DMS114 treated with DMSO at 0.1 percent for 48 hours (cell line): ENCODE results near the gene RAPGEF1.

ENCODE experiments used
- DNase-seq: peaks from one replicate; lab custom pipeline; 2025; ENCODE audit not compliant: unreplicated experiment; lab: John Stamatoyannopoulos, UW

The RAPGEF1 gene

GRCh38 chr9:131625790-131626670, 113.8 kb downstream of the RAPGEF1 start:
- no peak for DNase-seq

DNA sequence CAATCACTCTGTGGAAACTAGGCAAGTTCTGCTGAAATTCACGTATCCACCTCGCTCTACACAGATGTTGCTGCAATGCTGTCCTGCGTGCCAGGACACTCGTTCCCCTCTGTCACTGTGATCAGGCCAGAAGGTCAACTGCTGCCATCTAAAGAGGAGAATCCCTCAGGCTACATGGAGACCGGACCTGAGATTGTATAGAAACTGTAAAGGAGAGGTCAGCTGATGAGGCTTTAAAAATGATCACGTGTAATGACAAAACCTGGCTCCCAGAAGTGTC, 114.4 kb downstream of the RAPGEF1 start:
- no peak for DNase-seq

DNA sequence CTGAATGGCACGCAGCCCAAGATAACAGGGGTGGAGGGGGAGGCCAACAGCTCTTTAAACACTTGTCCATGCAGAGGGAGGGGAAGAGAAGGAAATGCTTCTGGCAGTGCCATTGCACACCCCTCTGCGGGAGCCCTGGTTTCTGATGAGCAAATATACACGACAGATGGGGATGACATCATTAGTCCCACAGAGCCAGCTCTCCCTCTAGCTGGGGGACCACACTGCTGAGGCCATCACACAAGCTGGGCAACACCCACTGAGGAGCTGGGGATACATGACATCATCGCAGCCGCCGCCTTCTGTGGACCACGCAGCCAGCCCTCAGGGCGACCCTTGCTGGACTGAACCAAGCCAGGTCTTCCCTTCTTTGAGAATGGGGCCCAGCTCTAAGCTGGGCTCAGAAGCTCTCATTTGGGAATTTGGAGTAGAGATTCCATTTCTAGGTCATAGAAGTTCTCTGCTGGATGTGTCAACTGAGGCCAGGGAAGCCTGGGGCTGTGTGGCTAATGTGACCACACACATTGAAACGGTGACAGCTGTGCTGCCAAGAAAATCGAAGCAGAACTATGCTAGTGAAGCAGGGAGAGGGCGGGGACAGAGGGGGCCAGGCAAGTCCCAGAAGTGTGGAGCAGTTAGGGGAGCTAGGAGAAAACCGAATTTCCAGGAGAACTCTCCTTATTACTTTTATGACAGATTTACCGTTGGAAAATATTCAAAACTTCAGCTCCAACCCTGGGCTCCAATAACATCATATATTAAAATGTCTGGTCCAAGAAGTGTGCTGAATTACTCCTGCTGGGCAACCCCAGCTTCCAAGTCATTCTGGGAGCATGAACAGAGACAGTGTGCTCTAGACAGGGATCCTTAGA, 115.0 kb downstream of the RAPGEF1 start:
- no peak for DNase-seq

DNA sequence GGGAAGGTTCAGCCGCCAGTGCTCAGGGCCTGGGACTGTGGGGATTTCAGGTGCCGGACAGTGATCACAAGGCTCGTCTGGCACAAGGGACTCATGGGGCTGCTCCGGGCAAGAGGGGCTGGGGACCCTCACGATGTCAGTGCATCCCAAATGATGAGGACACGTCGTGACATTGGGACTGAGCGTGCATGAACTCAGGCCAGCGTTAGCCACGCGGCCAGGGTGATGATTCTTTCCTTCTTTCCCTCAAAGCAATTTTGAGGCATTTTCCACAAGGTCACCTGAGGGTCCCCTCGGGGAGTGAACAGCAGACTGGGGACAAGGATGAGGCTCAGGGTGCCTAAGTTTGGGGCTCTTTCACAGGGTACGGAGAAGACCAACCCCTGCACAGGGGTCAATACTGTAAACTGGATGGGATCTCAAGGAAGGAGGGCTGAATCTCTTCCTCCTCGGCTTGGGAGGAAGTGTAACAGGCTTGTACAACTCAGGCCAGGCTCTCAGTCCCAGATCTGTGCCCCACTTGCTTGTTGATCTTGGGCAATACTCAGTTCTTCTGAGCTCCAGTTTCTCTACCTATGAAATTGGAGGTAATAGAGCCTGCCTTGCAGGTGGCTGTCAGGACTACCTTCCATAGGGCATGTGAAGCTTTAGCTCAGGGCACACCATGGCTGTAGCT, 116.1 kb downstream of the RAPGEF1 start:
- DNase-seq: no peak

DNA sequence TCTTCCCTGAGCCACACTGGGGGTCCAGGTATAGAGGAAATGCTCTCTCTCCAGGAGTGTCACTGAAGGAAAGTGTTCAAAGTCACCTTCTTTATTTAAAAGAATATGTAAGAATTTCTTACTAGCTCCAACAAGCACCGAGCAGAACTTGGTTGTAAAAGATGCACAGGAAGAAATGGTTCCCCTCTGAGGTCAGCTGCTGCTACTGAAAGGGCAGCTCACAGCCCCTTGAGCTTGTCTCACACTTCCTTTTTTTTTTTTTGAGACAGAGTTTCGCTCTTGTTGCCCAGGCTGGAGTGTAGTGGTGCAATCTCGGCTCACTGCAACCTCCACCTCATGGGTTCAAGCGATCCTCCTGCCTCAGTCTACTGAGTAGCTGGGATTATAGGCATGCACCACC, 117.4 kb downstream of the RAPGEF1 start:
- no peak for DNase-seq

GRCh38 chr9:131621551-131622358, 118.1 kb downstream of the RAPGEF1 start:
- DNase-seq: no peak

DNA sequence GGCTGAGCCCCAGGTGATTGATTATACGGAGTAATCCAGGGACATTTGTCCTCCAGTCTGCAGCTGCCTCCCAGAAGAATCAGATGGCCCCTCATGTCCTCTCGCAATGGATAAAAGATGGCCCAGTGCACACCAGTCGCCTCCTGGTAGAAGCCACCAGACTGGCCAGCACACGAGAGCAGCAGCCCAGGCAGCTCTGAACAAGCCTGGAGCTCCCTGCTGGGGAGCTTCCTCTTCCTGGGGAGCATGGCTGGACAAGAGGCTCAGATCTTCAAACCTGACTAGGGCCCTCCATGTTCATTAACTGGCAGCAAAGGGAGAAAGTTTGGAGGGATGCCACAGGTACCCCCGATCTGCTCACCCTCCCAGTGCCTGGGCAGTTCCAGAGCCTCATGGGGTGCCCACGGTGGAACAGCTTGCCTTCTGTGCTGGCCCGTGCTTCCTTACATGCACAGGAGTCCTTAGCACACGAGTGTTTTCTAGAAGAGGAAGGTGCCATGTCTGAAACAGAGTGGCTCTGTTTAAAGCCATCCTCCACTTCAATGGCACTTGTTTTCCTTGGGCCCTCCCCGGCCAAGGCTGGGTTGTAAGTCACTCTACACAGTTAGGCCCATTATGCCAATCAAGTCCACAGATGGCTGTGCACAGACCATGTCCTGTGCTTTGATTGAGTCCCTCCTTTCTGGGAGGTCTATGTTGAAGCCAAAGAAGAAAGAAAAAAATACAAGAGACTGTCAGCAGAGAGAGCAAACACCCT, 118.9 kb downstream of the RAPGEF1 start:
- no peak for DNase-seq

GRCh38 chr9:131619680-131620079, 120.2 kb downstream of the RAPGEF1 start:
- DNase-seq: no peak

- no peak for DNase-seq
Observed at GRCh38 chr9:131618785-131619184, 121.1 kb downstream of the RAPGEF1 start.

DNA sequence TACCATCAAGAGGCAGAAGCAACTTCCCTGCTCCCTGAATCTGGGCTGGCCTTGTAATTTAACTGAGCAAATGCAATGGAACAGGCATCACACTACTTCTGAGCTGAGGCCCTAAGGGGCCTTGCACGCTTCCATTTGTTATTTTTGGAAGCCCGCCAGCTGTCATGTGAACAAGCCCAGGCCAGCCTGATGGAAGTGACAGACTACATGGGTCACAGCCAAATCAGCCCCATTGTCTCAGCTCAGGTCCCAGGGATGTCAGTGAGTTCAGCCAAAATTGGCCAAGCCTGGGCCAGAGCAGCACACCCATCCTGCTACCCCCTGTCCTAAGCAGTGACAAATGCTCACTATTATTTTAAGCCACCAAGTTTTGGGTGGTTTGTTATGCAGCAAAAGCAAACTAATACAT, 121.8 kb downstream of the RAPGEF1 start:
- no peak for DNase-seq

DNA sequence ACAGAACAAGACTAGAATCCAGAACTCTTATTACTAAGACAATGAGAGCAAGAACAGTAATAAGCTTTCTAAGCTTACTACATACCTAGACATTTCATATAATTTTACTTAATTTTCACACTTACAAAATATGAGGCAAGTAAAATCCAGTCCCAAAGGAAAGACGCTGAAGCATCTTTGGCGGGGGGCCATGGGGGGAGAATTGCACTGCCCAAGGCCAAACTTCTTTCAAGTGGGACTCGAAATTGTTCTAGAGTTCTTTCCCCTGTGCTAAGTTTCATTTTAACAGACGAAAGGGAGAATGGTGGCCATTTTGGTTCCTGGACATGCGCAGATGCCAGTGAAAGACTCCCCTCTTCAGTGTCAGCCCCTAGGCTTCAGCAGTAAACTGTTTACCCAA, 122.3 kb downstream of the RAPGEF1 start:
- no peak for DNase-seq

- DNase-seq: no peak
Observed at GRCh38 chr9:131616983-131617604, 122.8 kb downstream of the RAPGEF1 start.

DNA sequence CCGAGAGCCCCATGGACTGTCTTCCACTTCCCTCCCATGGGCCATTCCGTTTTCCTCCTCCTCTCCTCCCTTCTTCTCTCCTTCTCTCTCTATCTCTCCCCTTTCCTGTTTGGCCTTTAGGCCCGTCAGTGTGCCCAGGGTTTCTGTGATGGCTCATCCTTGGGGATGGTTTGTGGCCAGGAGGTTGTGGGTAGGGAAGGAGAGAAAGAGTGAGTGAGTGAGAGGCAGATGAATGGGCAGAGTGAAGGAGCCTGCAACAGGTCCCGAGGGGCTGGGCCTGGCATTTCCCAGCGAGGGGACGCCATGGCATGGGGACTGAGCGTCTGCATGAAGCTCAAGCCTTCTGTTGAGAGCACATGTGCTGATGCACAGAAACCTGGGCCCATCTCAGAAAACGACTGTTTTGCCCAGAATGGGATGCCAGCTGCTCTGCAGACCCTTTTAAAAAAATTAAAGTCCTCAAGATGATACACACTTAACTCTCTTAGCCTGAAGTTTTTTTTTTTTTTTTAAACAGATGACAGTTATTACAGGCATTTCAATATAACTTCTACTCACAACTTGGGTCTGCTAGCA, 125.4 kb downstream of the RAPGEF1 start:
- no peak for DNase-seq

GRCh38 chr9:131613921-131614320, 126.0 kb downstream of the RAPGEF1 start:
- no peak for DNase-seq

GRCh38 chr9:131612851-131613250, 127.0 kb downstream of the RAPGEF1 start:
- no peak for DNase-seq

- DNase-seq: no peak
Observed at GRCh38 chr9:131611586-131612315, 128.1 kb downstream of the RAPGEF1 start.

DNA sequence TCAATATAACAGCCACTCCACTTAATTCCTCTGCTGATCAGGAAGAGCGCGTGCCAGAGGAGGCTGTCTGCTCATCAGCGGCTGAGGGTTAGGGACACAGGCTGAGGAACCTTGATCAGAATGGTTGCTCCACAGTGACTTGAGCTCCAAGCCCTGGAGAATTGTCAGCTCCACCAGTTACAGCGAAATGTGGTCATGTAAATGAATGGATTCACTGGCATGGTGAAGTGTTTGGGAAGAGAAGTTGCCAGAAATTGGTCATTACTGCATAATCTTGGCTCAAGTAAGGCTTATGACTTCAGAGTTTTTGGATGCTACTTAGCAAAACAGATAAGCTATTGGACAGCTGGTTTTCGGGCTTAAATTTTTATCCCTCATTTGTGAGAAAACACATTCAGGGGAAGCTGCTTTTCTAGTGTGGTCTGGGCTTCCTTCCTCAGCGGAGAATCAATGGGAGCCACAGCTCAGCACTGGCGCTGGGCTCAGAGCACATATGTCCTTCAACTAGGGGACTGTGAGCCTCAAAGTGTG, 129.6 kb downstream of the RAPGEF1 start:
- no peak for DNase-seq

DNA sequence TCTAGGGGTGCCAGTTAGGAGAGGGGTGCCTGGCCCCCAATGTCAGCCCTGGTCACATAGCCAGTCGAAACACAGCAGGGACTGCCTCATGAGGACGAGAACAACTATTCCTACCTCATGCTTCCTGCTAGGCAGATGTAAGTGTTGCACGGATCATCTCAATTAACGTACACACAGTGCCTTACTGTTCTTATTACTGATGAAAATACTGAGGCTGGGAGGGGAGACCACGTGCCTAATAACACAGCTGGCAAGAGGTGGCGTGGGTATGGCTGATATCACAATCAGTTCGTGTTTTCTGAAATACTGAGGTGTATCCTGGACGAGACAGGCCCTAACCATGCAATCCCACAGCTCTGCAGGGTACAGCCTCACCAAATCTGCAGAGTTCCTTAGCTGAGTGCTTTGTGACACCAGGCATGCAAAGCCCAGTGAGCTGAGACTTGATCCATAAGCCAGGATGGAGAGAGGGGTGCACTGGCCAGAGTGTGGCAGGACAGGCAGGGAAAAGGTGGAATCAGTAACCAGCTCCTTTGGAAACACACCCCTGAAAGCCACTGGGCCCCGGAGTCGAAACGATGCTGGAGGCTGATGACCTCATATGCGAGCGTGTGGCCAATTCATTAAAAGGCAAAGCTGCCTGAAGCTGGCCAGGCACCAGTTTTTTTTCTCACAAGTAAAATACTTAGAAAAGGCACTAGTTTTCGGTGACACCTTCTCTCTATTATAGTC, 130.6 kb downstream of the RAPGEF1 start:
- DNase-seq: no peak
